HEK293T (cell line): ENCODE results near the gene ASXL1.

Source experiments
- CTCF ChIA-PET: fragments of 350-600 bp; formaldehyde crosslinking; extraction: SDS; loops from one replicate; lab custom pipeline; 2021; ENCODE audit warnings: antibody characterized with exemption, inconsistent platforms; lab: Yijun Ruan, JAX
- POLR2A ChIA-PET: fragments of 350-600 bp; formaldehyde crosslinking; extraction: SDS; loops from one replicate; lab custom pipeline; 2020; ENCODE audit warnings: antibody characterized with exemption, inconsistent platforms; lab: Yijun Ruan, JAX
- DNase-seq: peaks from one replicate; pipeline ENCODE4 v3.0.0; 2012; ENCODE audit warnings: mixed read lengths; ENCODE audit errors: extremely low spot score
- ARNT ChIP-seq: fragments of 450-650 bp; IDR thresholded peaks from 2 replicates; pipeline ENCODE4 v1.6.1; 2017; ENCODE audit warnings: mild to moderate bottlenecking
- BHLHE40 ChIP-seq: fragments of 450-650 bp; IDR thresholded peaks from 2 replicates; pipeline ENCODE4 v1.6.1; 2016; ENCODE audit warnings: mild to moderate bottlenecking, moderate library complexity, borderline replicate concordance
- CTBP1 ChIP-seq: fragments of 450-650 bp; IDR thresholded peaks from 2 replicates; pipeline ENCODE4 v1.6.1; 2016; ENCODE audit warnings: borderline replicate concordance
- ELF4 ChIP-seq: fragments of 450-650 bp; IDR thresholded peaks from 2 replicates; pipeline ENCODE4 v1.6.1; 2017; ENCODE audit warnings: antibody characterized with exemption
- FOXA1 ChIP-seq: fragments of 450-650 bp; IDR thresholded peaks from 2 replicates; pipeline ENCODE4 v1.6.1; 2016; ENCODE audit warnings: mild to moderate bottlenecking
- FOXK2 ChIP-seq: fragments of 450-650 bp; IDR thresholded peaks from 2 replicates; pipeline ENCODE4 v1.6.1; 2016; ENCODE audit warnings: mild to moderate bottlenecking
- FOXM1 ChIP-seq: fragments of 450-650 bp; IDR thresholded peaks from 2 replicates; pipeline ENCODE4 v1.6.1; 2017; ENCODE audit warnings: mild to moderate bottlenecking, borderline replicate concordance
- HDGF ChIP-seq: fragments of 450-650 bp; IDR thresholded peaks from 2 replicates; pipeline ENCODE4 v1.6.1; 2017; ENCODE audit warnings: antibody characterized with exemption, borderline replicate concordance
- L3MBTL2 ChIP-seq: fragments of 450-650 bp; conservative IDR thresholded peaks from 2 replicates; pipeline ENCODE4 v1.6.1; 2016; ENCODE audit warnings: mild to moderate bottlenecking
- LEF1 ChIP-seq: fragments of 450-650 bp; IDR thresholded peaks from 2 replicates; pipeline ENCODE4 v1.6.1; 2017; ENCODE audit warnings: mild to moderate bottlenecking, borderline replicate concordance
- NFRKB ChIP-seq: fragments of 450-650 bp; IDR thresholded peaks from 2 replicates; pipeline ENCODE4 v1.6.1; 2016; ENCODE audit warnings: mild to moderate bottlenecking, moderate library complexity
- SP1 ChIP-seq: fragments of 450-650 bp; IDR thresholded peaks from 2 replicates; pipeline ENCODE4 v1.6.1; 2017
- SUZ12 ChIP-seq: fragments of 450-650 bp; IDR thresholded peaks from 2 replicates; pipeline ENCODE4 v1.6.1; 2016; ENCODE audit warnings: mild to moderate bottlenecking
- TARDBP ChIP-seq: fragments of 450-650 bp; IDR thresholded peaks from 2 replicates; pipeline ENCODE4 v1.6.1; 2016
- ZNF384 ChIP-seq: fragments of 450-650 bp; IDR thresholded peaks from 2 replicates; pipeline ENCODE4 v1.6.1; 2016
- TF ChIP-seq, protein P1 (sequence below): fragments of 450-650 bp; IDR thresholded peaks from 2 replicates; pipeline ENCODE4 v1.6.1; 2016

ASXL1 gene

DNA sequence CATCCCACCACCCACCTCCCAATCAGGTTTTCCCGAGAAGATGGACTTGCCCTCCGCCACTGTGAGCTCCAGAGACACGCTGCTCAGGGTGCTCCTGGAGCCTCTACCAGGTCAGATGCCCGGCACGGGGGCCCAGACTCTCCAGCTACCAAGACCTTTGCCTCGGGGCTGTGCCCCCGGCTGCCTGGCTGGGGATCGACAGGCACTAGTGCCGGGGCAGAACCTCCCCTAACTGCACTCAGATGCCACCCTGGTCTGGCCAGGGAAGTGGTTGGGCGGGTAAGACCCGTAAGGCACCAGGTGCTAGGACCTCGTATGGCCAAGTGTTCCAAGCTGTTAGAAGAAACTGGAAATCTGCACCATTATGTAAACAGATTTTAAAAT, 100.7 kb downstream of the ASXL1 start:
- CTCF ChIA-PET: no interaction called here
- POLR2A ChIA-PET: interaction anchor here (1.3 kb wide), 1 partner anchor 26 kb away, joined by 3 read pairs; no protein-coding TSS in a partner anchor
- TF ChIP-seq BHLHE40 (no peak), ARNT (no peak), LEF1 (no peak), HDGF (no peak), L3MBTL2 (no peak), SP1 (no peak), SUZ12 (no peak), FOXA1 (no peak), ELF4 (no peak), TARDBP (no peak), FOXM1 (no peak), CTBP1 (no peak), NFRKB (no peak), FOXK2 (no peak)
- TF ChIP-seq, protein P1, sequence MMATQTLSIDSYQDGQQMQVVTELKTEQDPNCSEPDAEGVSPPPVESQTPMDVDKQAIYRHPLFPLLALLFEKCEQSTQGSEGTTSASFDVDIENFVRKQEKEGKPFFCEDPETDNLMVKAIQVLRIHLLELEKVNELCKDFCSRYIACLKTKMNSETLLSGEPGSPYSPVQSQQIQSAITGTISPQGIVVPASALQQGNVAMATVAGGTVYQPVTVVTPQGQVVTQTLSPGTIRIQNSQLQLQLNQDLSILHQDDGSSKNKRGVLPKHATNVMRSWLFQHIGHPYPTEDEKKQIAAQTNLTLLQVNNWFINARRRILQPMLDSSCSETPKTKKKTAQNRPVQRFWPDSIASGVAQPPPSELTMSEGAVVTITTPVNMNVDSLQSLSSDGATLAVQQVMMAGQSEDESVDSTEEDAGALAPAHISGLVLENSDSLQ: no peak
- no peak for DNase-seq

DNA sequence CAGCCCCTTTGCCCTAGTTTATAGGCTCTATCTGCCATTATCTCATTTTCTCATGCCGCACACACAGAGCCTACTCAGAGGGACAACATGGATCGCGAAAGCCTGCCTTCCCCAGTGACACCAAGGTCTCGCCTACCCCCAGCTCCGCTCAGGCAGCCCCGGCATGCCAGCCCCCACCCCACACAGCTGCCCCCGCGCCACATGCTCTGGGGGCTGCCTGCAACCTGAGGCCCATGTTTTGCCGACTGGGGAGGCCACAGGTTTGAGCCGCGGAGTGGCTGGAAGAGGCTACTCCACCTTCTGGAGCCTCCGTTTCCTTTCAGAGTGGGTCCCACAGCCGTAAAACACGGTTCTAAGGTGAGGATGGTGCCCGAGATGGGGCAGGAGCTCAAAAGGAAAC, 102.1 kb downstream of the ASXL1 start:
- no peak for DNase-seq
- POLR2A ChIA-PET: no interaction called here
- CTCF ChIA-PET: interaction anchor here (0.6 kb wide), 1 partner anchor 203 kb away, joined by 3 read pairs; no protein-coding TSS in a partner anchor
- TF ChIP-seq L3MBTL2 (no peak), ARNT (no peak), LEF1 (no peak), HDGF (no peak), SUZ12 (no peak), FOXK2 (no peak), CTBP1 (no peak), FOXM1 (no peak), BHLHE40 (no peak), FOXA1 (no peak), ZNF384 (no peak), ELF4 (no peak), TARDBP (no peak), NFRKB (no peak), SP1 (no peak)
- TF ChIP-seq, protein P1: no peak

DNA sequence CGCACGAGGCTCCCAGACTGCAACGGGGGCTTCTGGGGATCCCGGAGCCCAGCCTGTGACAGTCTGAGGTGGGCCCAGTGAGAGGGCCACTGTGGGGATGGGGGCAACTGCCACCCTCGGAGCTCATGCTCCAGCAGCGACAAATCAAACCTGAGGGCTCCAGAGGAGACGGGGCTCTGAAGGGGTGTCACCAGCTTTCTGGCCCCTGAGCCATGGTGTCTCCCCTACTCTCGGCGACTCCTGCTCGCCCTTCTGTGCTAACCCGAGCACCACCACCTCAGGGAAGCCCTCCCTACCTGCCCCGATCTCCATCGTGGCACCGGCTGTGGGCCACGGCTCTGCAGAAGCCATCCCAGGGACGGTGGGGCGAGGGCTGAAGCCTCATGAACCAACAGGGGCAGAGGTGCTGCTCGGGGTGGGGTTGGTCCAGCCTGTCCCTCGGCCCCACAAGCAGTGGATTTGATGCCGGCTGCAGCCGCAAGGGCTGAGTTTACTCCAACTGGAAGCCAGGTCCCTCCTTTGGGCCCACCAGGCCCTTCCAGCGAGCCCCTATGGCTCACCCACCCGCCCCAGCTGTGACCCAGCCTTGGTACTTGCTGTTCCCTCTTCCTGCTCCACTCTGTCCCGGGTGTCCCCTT, 102.7 kb downstream of the ASXL1 start:
- ChIA-PET POLR2A (no interaction called here), CTCF (no interaction called here)
- DNase-seq: no peak
- TF ChIP-seq, protein P1: no peak
- no peak for TF ChIP-seq HDGF
- TF ChIP-seq ZNF384: no peak
- TF ChIP-seq SP1: no peak
- TF ChIP-seq ARNT: no peak
- no peak for TF ChIP-seq FOXM1
- no peak for TF ChIP-seq CTBP1

DNA sequence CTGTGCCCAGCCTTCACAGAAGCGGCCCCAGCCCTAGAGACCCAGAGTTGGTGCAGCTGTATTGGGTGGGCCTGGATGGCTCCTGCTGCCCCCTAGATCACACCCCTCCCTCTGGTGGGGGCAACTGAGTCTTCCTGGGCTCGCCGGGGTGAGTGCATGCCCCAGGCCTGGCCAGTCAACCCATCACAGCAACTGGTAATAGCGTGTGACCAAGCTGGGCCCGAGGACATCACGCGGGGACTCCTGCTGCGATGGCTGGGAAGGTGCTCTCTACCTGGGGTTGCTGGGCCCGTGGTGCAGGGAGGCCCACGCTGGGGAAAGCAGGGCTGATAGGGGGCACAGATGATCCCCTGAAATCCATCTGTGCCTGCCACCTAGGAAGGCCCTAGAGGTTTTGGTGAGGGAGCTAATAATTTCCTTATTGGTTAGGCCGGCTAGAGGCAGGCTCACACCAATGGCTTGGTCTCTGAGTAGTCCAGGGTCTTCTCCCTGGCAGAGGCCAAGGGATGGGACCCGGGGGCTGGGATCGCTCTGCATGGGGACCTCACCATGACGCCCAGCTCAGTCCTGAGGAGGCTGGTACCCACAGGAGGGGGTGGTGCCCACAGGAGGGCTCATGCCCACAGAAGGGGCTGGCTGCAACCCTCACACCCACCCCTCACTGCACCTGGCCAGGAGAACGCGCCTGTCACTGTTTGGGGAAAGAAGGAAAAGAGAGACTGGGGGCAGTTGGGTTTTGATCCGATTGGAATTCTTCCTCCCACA, 103.9 kb downstream of the ASXL1 start:
- ChIA-PET POLR2A (no interaction called here), CTCF (interaction anchor here (0.5 kb wide), 1 partner anchor 280 kb away, joined by 3 read pairs; no protein-coding TSS in a partner anchor)
- TF ChIP-seq TARDBP (no peak), HDGF (no peak), NFRKB (no peak), ZNF384 (no peak), ELF4 (no peak), LEF1 (no peak)
- no peak for DNase-seq

DNA sequence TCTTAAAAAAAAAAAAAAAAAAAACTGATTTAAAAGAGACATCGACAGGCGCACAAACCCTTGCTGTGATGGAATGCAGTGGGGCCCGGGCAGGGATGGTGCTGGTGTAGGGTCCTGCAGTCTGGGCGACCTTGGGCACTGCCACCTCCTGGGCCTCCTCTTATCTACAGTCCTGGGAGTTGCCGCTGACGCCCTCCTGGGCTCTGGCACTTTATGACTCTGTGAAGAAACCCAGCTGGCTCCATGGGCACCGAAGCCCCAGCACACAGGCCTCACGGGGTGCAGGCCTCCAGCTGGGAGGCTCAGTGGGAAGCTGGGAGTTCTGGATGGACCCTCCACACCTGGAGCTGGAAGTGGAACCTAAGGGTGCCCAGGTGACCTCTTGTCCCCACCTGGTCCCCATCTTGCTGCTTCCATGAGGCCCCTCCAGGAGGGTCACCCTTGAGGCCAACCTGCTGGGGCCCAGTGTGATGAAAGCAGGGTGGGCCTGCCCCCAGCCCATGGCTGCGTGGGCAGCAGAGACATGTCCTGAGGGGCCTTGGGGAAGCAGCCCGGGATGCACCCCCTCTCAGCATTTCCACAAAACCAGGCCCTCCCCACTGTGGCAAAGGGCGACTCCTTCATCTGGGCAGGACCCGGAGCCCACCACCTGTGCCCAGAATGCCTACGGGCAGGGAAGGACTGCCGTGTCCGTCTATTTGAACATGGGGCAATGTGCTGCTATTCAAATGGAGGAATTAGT, 104.9 kb downstream of the ASXL1 start:
- TF ChIP-seq FOXK2 (no peak), SP1 (no peak), ZNF384 (no peak), ELF4 (no peak), FOXA1 (no peak), LEF1 (no peak), CTBP1 (no peak), BHLHE40 (no peak), HDGF (no peak)
- TF ChIP-seq, protein P1: no peak
- ChIA-PET CTCF (no interaction called here), POLR2A (no interaction called here)
- DNase-seq: no peak
